ENCODE data around the gene LYPLAL1.
"Not testable (repeated sequence)": the region's sequence is repeated elsewhere in the genome, so short reads cannot be mapped to it uniquely, and the experiment has no call there.

The LYPLAL1 gene

DNA sequence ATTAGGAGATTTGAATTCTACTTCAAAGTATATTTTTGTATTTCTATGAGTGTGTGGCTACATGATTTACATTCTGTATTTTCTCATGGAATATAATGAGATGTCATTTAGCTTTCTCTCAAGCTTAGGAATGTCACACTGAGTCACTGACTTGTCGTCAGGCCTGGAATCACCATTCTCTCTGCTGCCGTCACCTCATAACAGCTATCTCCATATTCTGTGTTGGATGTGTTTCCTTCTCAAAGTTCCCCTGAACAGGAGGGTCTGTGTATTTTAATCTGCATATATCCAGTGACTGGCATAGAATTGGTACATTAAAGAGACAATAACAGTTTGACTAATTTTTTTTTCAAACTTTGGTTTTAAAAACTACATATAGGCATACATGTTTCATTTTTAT is 35.9 kb downstream of the LYPLAL1 start:
- no peak overlapping the region for H3K4me3 ChIP-seq (ENCODE audit: low read depth, low read length)

DNA sequence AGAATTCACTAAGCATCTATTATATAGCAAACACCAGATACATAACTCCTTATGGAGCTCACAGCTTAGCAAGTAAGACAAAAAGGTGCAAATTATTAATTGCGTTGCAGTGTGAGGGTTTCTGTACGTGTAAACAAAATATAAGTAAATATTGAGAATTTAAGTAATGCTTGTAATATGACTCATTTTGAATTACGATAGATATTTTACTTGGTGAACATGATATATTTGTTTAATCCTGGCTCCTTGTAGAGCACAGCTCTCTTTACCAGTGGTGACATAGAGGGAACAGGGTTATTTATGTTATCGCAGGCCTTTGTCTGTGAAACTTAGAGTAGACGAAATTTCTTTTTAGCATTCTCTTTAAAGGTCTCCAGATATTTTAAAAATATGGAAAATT is 36.4 kb downstream of the LYPLAL1 start:
- H3K4me3 ChIP-seq (ENCODE audit: low read depth, low read length), result no peak overlapping the region

DNA sequence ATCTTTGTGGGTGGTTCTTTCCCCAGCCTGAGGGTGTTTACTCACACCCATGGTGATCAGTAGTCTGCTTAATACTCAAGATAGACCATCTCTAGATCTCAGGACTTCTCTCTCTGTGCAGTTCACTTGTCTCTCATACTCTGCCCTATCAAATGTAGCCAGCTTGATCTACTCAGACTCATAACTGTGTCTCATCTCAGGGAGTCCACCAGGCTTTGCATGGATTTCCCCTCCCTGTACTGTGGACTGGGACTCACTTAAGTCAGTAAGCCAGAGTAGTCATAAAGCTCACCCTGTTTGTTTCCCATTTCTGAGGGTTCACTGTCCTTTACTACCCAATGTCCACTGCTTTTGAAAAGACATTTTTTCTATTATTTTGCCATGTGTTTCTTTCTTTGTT is 41.8 kb downstream of the LYPLAL1 start:
- H3K4me3 ChIP-seq (ENCODE audit: low read depth, low read length), result no peak overlapping the region

DNA sequence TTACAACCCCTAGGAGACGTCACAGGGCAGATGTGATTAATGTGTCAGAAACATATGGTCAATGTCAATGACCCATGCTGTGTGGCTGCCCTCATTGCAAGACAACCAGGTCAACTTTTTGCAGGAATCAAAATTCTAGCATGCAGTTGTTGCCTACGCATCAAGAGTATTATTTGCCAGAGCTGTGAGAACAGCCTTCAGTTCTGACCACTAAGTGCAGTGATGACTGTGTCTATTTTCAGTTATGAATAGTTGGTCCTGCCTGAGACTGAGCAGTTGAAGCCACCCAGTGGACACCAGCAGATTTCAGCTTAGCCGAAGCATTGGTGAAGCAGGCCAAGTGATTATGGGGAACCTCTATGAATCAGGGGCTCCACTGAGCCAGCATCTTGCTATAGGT is 47.3 kb downstream of the LYPLAL1 start:
- H3K4me3 ChIP-seq (ENCODE audit: low read depth, low read length), result no peak overlapping the region

DNA sequence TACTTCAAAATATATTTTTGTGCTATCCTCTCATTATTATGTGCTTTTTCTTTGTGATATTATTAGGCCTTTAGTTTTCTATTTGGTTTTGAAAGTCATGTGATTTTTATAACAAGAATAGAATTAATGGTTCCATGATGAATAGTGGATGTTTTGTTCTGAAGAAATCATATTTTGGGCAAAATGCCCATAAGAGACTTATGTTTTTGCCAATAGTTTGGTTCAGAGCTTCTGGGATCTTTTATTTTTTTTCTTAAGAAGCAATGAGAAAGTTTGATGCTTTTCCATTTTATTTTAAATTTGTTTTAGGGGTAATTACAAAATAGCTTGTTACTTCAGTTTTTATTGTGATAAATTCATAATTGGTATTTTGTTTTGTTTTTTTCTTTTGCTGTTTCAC is 49.8 kb downstream of the LYPLAL1 start:
- H3K4me3 ChIP-seq (ENCODE audit: low read depth, low read length), result no peak overlapping the region

DNA sequence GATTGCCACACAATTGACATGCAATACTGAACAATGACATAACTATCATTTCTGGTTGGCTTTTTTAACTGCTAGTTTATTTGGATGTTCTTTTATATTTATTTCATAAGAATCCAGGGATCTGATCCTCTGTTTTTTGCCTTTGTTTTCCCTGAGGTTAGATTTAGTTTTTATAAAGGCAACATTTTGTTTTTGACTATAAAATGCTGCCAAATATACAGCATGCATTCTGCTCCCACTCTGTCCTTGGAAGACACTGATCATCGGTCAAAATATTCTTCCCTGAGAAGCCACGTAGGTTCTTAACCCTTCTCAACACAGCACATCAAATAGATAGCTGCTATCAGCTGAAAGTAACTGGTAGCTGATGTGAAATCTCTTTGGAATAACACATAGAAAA is 52.5 kb downstream of the LYPLAL1 start:
- no peak overlapping the region for H3K4me3 ChIP-seq (ENCODE audit: low read depth, low read length)

DNA sequence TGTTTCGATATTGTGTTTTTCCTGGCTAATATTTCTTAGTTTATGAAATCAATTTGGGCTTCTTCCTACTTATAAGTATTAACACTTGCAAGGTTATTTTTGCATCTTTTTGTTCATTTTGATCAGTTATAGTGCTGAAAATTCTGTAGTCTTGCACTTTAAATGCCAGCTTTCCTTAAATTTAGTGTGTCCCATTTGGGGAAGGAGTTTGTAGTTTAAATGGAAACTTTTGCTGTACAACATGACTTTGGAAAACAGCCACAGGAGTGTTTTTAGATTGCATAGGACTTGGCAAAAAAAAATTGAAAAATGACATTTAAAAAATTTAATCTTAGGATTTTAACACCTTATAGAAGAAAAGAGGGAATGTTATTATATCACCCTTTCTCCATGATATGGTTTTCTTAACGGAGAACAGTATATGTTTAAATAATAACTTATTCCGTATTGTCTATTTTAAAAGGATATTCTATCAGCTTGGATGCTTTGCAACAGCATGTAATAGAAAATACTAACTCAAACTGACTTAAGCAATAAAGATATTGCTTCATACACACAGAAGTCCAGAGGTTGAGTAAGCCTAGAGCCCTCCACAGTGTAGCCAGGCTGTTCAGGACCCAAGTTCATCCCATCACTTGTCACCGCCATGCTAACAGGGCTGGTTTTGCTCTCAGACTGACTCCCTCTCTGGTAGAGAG is 53.8 kb downstream of the LYPLAL1 start:
- H3K4me3 ChIP-seq (ENCODE audit: low read depth, low read length), result no peak overlapping the region

DNA sequence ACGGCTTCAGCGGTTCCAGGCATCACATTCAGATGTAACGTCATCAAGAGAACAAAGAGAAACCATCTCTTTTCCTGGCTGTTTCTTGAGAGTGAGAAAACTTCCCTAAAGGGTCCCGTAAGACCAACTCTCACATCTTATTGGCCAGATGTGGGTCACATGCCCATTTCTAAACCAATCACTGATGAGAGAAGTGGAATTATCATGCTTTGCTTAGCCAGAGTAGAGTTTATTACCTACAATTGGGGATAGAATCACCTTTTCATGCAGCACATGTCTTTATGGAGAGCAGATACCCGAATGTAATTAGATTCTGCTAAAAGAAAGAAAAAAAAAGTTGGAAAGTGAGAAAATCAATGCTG is 54.4 kb downstream of the LYPLAL1 start:
- H3K4me3 ChIP-seq (ENCODE audit: low read depth, low read length), result no peak overlapping the region

DNA sequence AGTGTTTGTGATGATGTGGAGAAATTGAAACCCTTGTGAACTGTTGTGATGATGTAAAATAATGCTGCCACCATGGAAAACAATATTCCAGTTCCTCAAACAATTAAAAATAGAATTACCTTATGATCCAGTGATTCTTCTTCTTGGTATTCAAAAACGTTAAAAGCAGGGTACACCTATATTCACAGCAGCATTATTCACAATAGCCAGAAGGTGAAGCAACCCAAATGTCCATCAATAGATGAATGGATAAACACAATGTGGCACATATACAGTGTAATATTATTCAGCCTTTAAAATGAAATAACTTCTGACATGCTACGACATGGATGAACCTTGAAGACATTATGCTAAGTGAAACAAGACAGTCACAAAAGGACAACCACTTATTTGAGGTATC is 59.2 kb downstream of the LYPLAL1 start:
- H3K4me3 ChIP-seq (ENCODE audit: low read depth, low read length), result no peak overlapping the region

DNA sequence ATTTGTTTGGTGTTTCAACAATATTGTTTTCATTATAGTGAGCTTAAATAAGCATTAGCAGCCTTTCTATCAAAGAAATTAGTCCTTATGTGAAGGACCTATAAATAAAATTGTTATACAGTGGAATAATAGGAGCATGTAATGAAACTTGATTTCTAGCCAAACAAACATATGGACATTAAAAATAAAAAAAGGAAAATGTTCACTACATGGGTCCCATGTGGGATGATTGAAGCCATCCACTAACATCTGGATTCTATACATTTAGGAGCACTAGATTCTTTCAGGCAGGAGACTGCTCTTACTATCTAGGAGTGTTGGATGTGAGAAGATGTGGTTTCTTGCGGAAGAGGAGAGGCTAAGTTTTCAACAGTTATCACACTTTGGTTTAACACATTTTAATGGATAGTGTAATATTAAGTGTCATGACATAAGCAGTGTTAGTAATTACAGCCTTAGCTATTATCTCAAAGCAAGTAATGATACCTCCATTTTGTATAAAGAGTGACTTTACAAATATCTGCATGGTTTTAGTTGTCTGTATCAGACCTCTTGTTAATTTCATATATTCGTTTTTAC is 62.3 kb downstream of the LYPLAL1 start:
- no peak overlapping the region for H3K4me3 ChIP-seq (ENCODE audit: low read depth, low read length)

DNA sequence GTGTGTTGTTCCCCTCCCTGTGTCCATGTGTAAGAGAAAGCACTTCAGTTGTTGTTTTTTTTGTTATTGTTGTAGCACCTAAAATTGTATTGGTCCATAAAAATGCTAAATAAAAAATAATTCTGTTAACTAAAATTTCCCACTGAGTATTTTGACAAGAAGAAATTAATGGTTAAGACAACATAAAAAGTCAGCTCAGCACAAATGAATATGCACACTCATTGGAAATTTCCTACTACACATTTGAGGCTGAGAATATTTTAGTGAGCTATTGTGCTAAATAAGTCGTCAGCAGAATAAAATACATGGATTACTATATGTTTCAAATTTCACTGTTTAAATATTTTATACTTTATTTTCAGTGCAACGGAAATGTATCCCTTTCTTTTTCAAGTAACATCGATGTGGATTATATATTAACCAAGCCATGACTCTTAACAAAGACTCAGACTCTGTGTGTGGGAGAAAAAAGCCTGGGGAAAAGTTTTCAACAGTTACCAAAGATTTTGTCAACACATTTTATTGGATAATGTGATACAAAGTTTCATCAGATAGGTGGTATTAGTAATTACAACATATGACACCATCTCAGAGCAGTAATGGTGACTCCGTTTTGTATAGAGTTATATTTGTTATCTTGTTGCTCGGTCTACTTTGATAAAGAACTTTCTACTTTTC is 63.4 kb downstream of the LYPLAL1 start:
- H3K4me3 ChIP-seq (ENCODE audit: low read depth, low read length), result no peak overlapping the region

DNA sequence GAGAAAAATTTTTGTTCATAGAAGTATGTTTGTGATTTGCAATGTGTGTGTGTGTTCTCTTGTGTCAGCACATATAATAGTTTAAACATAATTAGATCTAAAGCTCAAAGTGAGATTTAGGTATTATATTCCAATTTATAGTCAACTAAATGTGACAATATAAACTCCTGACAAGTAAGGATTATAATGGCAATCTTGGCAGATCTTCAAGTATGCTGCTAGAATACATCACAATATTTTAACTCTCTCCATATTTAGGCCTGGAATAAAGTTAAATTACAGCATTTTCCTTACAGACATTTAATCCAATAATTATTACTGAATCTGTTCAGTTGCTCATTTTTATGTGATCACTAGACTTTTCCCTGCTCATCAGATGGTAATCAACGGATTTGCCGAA is 65.8 kb downstream of the LYPLAL1 start:
- H3K4me3 ChIP-seq (ENCODE audit: low read depth, low read length), result no peak overlapping the region

DNA sequence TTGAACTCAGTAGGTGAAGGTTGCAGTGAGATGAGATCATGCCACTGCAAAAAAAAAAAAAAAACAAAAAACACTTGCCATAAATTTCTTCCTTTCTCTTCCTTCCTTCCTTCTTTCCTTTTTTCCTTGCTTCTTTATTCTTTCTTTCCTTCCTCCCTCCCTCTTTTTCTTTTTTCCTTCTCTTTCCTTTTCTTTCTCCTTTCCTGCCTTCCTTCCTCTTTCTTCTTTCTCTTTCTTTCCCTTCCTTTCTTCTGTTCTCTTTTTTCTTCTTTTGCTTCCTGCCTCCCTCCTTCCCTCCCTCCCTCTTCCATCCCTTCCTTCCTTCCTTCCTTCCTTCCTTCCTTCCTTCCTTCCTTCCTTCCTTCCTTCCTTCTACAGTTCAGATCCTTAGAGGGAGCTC is 71.2 kb downstream of the LYPLAL1 start:
- no peak overlapping the region for H3K4me3 ChIP-seq (ENCODE audit: low read depth, low read length)

DNA sequence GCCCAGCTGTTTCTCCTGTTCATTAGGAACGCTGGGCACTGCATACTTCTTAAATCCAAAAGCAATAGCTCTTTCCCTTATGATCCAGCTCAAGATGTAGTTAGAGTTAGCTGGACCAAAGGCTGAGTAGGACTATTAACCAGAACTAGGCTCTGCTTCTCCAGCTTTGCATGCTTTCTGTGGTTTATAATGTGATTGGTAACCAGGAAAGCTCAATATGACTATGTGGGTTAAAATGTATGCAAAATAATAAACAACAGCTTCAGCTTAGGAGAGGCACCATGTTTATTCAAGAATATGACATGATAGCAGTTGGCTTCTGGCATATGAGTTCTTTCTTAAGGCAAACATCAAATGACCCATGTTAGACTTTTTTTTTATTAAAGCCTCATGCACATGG is 73.8 kb downstream of the LYPLAL1 start:
- H3K4me3 ChIP-seq (ENCODE audit: low read depth, low read length), result no peak overlapping the region

DNA sequence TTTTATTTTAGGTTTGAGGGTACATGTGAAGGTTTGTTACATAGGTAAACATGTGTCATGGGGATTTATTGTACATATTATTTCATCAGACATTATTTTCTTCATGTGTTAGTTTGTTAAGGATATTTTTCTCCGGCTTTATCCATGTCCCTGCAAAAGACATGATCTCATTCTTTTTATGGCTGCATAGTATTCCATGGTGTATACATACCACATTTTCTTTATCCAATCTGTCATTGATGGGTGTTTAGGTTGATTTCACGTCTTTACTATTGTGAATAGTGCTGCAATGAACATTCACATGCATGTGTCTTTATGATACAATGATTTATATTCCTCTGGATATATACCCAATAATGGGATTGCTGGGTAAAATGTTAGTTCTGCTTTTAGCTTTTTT is 76.8 kb downstream of the LYPLAL1 start:
- not testable (repeated sequence) for H3K4me3 ChIP-seq (ENCODE audit: low read depth, low read length)

DNA sequence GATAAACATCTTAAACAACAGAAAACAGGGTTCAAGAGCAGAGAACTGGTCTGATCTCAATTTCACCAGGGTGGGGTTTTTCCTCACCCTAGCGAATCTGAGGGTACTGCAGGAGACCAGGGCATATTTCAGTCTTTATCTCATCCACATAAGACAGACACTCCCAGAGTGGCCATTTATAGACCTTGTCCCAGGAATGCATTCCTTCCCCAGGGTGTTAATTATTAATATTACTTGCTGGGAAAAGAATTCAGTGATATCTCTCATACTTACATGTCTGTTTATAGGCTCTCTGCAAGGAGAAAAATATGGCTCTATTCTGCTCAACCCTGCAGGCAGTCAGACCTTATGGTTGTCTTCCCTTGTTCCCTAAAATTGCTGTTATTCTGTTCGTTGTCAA is 84.1 kb downstream of the LYPLAL1 start:
- no peak overlapping the region for H3K4me3 ChIP-seq (ENCODE audit: low read depth, low read length)

DNA sequence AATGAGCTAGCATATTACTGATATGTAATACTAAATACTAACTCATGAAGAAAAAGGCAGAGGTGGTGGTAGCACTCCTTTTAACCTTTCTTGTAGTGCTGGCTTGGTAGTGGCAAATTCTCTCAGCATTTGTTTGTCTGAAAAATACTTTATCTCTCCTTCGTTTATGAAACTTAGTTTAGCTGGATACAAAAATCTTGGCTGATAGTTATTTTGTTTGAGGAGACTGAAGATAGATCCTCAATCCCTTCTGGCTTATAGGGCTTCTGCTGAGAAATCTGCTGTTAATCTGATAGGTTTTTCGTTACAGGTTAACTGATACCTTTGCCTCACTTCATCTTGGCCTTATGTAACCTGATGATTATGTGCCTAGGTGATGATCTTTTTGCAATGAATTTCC is 87.8 kb downstream of the LYPLAL1 start:
- no peak overlapping the region for H3K4me3 ChIP-seq (ENCODE audit: low read depth, low read length)
